Left renal pelvis (tissue), 4 donors: ENCODE measurements around the gene ITGA6. TPM values are rescaled to one million over a fixed set of nuclear protein-coding genes. Genes with fewer than 3 reads are reported as not detected.

Experiments
- DNase-seq, 4 donors: peaks; one replicate each; pipeline ENCODE4 v3.0.0-alpha.2; 2013; ENCODE audit warnings: low read depth in 4 of 4, low spot score in 3 of 4
- polyA plus RNA-seq, 4 donors: library from polyadenylated mRNA; unstranded; fragments of 120-200 nt; gene quantifications; one replicate each; pipeline ENCODE4 v1.2.1, GENCODE V29; 2013; ENCODE audit not compliant: insufficient read length in 4 of 4

Gene ITGA6
- polyA plus RNA-seq, 4 donors, result 32.7 to 112 (median 110) TPM

- DNase-seq, result no peak
Measured at GRCh38 chr2:172438741-172439508, 11.5 kb downstream of the ITGA6 start.

- DNase-seq, result no peak
Measured at GRCh38 chr2:172439509-172439860, 12.1 kb downstream of the ITGA6 start.

- no peak for DNase-seq
Measured at GRCh38 chr2:172439911-172440310, 12.5 kb downstream of the ITGA6 start.

- no peak for DNase-seq
Measured at GRCh38 chr2:172440795-172441194, 13.4 kb downstream of the ITGA6 start.

GRCh38 chr2:172442072-172442895 is 14.9 kb downstream of the ITGA6 start:
- DNase-seq, result no peak

GRCh38 chr2:172445851-172446250 is 18.5 kb downstream of the ITGA6 start:
- DNase-seq, result no peak

- no peak for DNase-seq
Measured at GRCh38 chr2:172446474-172447063, 19.2 kb downstream of the ITGA6 start.

- DNase-seq, result no peak
Measured at GRCh38 chr2:172447811-172448493, 20.6 kb downstream of the ITGA6 start.

GRCh38 chr2:172448544-172449267 is 21.3 kb downstream of the ITGA6 start:
- DNase-seq, result no peak

GRCh38 chr2:172449911-172450550 is 22.6 kb downstream of the ITGA6 start:
- no peak for DNase-seq

GRCh38 chr2:172451923-172452322 is 24.5 kb downstream of the ITGA6 start:
- DNase-seq, result no peak

GRCh38 chr2:172452845-172453244 is 25.5 kb downstream of the ITGA6 start:
- DNase-seq, result no peak

GRCh38 chr2:172454404-172455120 is 27.2 kb downstream of the ITGA6 start:
- DNase-seq, result no peak

- no peak for DNase-seq
Measured at GRCh38 chr2:172455121-172455515, 27.7 kb downstream of the ITGA6 start.

GRCh38 chr2:172456002-172456401 is 28.6 kb downstream of the ITGA6 start:
- DNase-seq, result no peak

- no peak for DNase-seq
Measured at GRCh38 chr2:172457536-172457935, 30.1 kb downstream of the ITGA6 start.

- DNase-seq, result no peak
Measured at GRCh38 chr2:172458561-172459124, 31.3 kb downstream of the ITGA6 start.

- DNase-seq, result no peak
Measured at GRCh38 chr2:172460780-172461201, 33.4 kb downstream of the ITGA6 start.
